Fibroblast of peridontal ligament (primary cell): ENCODE results near the gene KAT7.
A peak's percentile ranks its signal among the peaks of the same experiment; 100 is the strongest.

ENCODE experiments used
- DNase-seq: peaks from one replicate; pipeline ENCODE4 v3.0.0-alpha.2; 2010; ENCODE audit errors: extremely low read depth

KAT7 gene

GRCh38 chr17:49760932-49761558, 27.4 kb upstream of the KAT7 start:
- DNase-seq = no peak

- DNase-seq = peak; percentile 60
Measured at GRCh38 chr17:49762151-49762941, 26.1 kb upstream of the KAT7 start.

GRCh38 chr17:49763735-49764558, 24.5 kb upstream of the KAT7 start, which contains the start of gene FAM117A:
Gene FAM117A, minus strand, starts transcription at chr17:49764131. Its CDS starts 44 bp downstream, at chr17:49764087.
- peak; percentile 94 for DNase-seq

GRCh38 chr17:49764559-49765180, 23.8 kb upstream of the KAT7 start:
- no peak for DNase-seq

GRCh38 chr17:49766918-49767530, 21.5 kb upstream of the KAT7 start:
- DNase-seq = no peak

GRCh38 chr17:49775546-49776260, 12.8 kb upstream of the KAT7 start:
- DNase-seq = no peak

- no peak for DNase-seq
Measured at GRCh38 chr17:49776551-49777300, 11.8 kb upstream of the KAT7 start.

- DNase-seq = no peak
Measured at GRCh38 chr17:49777563-49777962, 10.9 kb upstream of the KAT7 start.

- DNase-seq = no peak
Measured at GRCh38 chr17:49779156-49779738, 9.2 kb upstream of the KAT7 start.

- DNase-seq = peak; percentile 97
Measured at GRCh38 chr17:49779739-49780231, 8.7 kb upstream of the KAT7 start.

GRCh38 chr17:49783071-49783715, 5.3 kb upstream of the KAT7 start:
- peak; percentile 67 for DNase-seq

GRCh38 chr17:49783791-49784190, 4.7 kb upstream of the KAT7 start:
- DNase-seq = no peak

- DNase-seq = no peak
Measured at GRCh38 chr17:49784636-49785035, 3.8 kb upstream of the KAT7 start.

- no peak for DNase-seq
Measured at GRCh38 chr17:49787884-49788477, 500 bp upstream of the KAT7 start.

GRCh38 chr17:49789243-49789578, 730 bp downstream of the KAT7 start:
- DNase-seq = no peak

GRCh38 chr17:49793309-49793708, 4.8 kb downstream of the KAT7 start:
- DNase-seq = no peak

GRCh38 chr17:49795372-49795771, 6.9 kb downstream of the KAT7 start:
- no peak for DNase-seq

GRCh38 chr17:49798182-49798581, 9.7 kb downstream of the KAT7 start:
- peak; percentile 57 for DNase-seq

GRCh38 chr17:49798738-49799137, 10.3 kb downstream of the KAT7 start:
- DNase-seq = no peak
